ENCODE results near the gene IGF2BP3. TPM values are rescaled to one million over a fixed set of nuclear protein-coding genes. Genes with fewer than 3 reads are reported as not detected.

The IGF2BP3 gene
- polyA plus RNA-seq, 1 donor (not counting 4 experiments of a cell fraction or from before 2014, with no cell fraction given), result 22.3 TPM

DNA sequence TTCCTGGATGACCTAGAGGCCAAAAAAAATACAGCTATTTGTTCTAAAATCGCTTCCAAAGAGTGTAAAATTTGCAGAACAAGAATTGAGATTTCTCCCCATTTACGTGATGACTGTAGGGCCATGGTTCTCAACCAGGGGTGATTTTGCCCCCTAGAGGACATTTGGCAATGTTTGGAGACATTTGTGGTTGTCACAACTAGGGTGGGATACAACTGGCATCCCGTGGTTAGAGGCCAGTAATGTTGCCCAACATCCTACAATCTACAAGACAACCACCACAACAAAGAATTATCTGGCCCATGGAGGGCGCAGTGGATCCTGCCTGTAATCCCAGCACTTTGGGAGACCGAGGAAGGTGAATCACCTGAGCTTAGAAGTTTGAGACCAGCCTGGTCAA is 193.9 kb downstream of the IGF2BP3 start:
- Histone ChIP-seq H3K9me1 (ENCODE audit: control insufficient read depth, extremely low read depth, insufficient read depth, low read length) (no peaks in the 10 kb centered on the region), H2AFZ (ENCODE audit: control insufficient read depth, low read length) (no peak overlapping the region), H3K27me3 (ENCODE audit: control insufficient read depth, extremely low read depth, insufficient read depth, low read length) (no peaks in the 10 kb centered on the region), H3K27ac (ENCODE audit: control insufficient read depth, insufficient read depth, low read length) (no peak overlapping the region), H3K4me3 (ENCODE audit: control insufficient read depth in 2 of 3, extremely low read depth in 1 of 3, insufficient read depth in 2 of 3, low read depth in 1 of 3, low read length in 3 of 3) (no peak overlapping the region), H4K20me1 (ENCODE audit: control insufficient read depth, extremely low read depth, insufficient read depth, low read length) (no peaks in the 10 kb centered on the region), H3K9ac (ENCODE audit: control insufficient read depth, extremely low read depth, insufficient read depth, low read length) (no peak overlapping the region), H3K79me2 (ENCODE audit: control insufficient read depth, insufficient read depth, low read length) (no peaks in the 10 kb centered on the region), H3K4me2 (ENCODE audit: control insufficient read depth, extremely low read depth, insufficient read depth, low read depth, low read length) (no peak overlapping the region), H3K9me3 (ENCODE audit: control insufficient read depth, low read depth, low read length) (no peaks in the 10 kb centered on the region), H3K36me3 (ENCODE audit: control insufficient read depth in 2 of 2, extremely low read depth in 1 of 2, insufficient read depth in 2 of 2, low read length in 2 of 2) (peaks cover 0 to 3% of the 10 kb centered on the region in 2 experiments), H3K4me1 (ENCODE audit: control insufficient read depth, extremely low read depth, insufficient read depth, low read length) (peaks cover 4% of the 10 kb centered on the region)
- FAIRE-seq (no peak), DNase-seq (ENCODE audit: low read depth, low spot score) (no peak)
- TF ChIP-seq, protein P1, sequence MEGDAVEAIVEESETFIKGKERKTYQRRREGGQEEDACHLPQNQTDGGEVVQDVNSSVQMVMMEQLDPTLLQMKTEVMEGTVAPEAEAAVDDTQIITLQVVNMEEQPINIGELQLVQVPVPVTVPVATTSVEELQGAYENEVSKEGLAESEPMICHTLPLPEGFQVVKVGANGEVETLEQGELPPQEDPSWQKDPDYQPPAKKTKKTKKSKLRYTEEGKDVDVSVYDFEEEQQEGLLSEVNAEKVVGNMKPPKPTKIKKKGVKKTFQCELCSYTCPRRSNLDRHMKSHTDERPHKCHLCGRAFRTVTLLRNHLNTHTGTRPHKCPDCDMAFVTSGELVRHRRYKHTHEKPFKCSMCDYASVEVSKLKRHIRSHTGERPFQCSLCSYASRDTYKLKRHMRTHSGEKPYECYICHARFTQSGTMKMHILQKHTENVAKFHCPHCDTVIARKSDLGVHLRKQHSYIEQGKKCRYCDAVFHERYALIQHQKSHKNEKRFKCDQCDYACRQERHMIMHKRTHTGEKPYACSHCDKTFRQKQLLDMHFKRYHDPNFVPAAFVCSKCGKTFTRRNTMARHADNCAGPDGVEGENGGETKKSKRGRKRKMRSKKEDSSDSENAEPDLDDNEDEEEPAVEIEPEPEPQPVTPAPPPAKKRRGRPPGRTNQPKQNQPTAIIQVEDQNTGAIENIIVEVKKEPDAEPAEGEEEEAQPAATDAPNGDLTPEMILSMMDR (optimal IDR thresholded peaks at IDR 0.05 in 1 of 3, IDR thresholded peaks at IDR 0.05 in 1 of 3, conservative IDR thresholded peaks at IDR 0.05 in 1 of 3; ENCODE audit: extremely low read depth in 1 of 3, insufficient read depth in 2 of 3, low read length in 3 of 3), result no peak
- no peak for TF ChIP-seq EZH2 (IDR thresholded peaks at IDR 0.05; ENCODE audit: low read length)
- dilution Hi-C loops (cut with MboI; ENCODE audit: extremely low pct_ligation_motif_present, low sequenced_read_pairs), result no loop called here

DNA sequence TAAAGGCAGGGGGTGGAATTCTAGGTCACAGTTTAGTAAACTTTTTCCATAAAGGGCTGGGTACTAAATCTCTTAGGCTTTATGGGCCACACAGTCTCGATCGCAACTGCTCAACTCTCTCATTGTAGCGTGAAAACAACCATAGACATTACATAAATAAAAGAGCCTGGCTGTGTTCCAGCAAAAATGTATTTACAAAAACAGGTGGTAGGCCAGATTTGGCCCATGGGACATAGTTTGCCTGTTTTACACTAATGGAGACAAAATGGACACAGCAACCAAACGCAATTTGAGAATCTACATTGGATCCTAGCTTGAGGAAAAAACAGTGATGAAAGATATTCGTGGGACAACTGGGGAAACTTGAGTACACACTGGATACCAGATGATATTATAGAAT is 194.4 kb downstream of the IGF2BP3 start:
- Histone ChIP-seq H3K9me1 (ENCODE audit: control insufficient read depth, extremely low read depth, insufficient read depth, low read length) (no peaks in the 10 kb centered on the region), H2AFZ (ENCODE audit: control insufficient read depth, low read length) (no peak overlapping the region), H4K20me1 (ENCODE audit: control insufficient read depth, extremely low read depth, insufficient read depth, low read length) (no peaks in the 10 kb centered on the region), H3K4me1 (ENCODE audit: control insufficient read depth, extremely low read depth, insufficient read depth, low read length) (peaks cover 4% of the 10 kb centered on the region), H3K4me3 (ENCODE audit: control insufficient read depth in 2 of 3, extremely low read depth in 1 of 3, insufficient read depth in 2 of 3, low read depth in 1 of 3, low read length in 3 of 3) (no peak overlapping the region), H3K36me3 (ENCODE audit: control insufficient read depth in 2 of 2, extremely low read depth in 1 of 2, insufficient read depth in 2 of 2, low read length in 2 of 2) (peaks cover 0 to 5% of the 10 kb centered on the region in 2 experiments), H3K9ac (ENCODE audit: control insufficient read depth, extremely low read depth, insufficient read depth, low read length) (no peak overlapping the region), H3K27me3 (ENCODE audit: control insufficient read depth, extremely low read depth, insufficient read depth, low read length) (no peaks in the 10 kb centered on the region), H3K4me2 (ENCODE audit: control insufficient read depth, extremely low read depth, insufficient read depth, low read depth, low read length) (no peak overlapping the region), H3K9me3 (ENCODE audit: control insufficient read depth, low read depth, low read length) (no peaks in the 10 kb centered on the region), H3K79me2 (ENCODE audit: control insufficient read depth, insufficient read depth, low read length) (no peaks in the 10 kb centered on the region), H3K27ac (ENCODE audit: control insufficient read depth, insufficient read depth, low read length) (no peak overlapping the region)
- dilution Hi-C loops (cut with MboI; ENCODE audit: extremely low pct_ligation_motif_present, low sequenced_read_pairs), result no loop called here
- FAIRE-seq (no peak), DNase-seq (ENCODE audit: low read depth, low spot score) (no peak)
- TF ChIP-seq, protein P1 (optimal IDR thresholded peaks at IDR 0.05 in 1 of 3, IDR thresholded peaks at IDR 0.05 in 1 of 3, conservative IDR thresholded peaks at IDR 0.05 in 1 of 3; ENCODE audit: extremely low read depth in 1 of 3, insufficient read depth in 2 of 3, low read length in 3 of 3), result no peak

All from keratinocyte (primary cell).